Fibroblast of peridontal ligament (primary cell): Measurements from ENCODE around the gene PPIB.
"Not testable (repeated sequence)": the region's sequence is repeated elsewhere in the genome, so short reads cannot be mapped to it uniquely, and the experiment has no call there.

Experiments
- DNase-seq: peaks from one replicate; pipeline ENCODE4 v3.0.0-alpha.2; 2010; ENCODE audit errors: extremely low read depth

The PPIB gene

GRCh38 chr15:64110108-64110701 is 52.6 kb downstream of the PPIB start:
- DNase-seq, result not testable (repeated sequence)

GRCh38 chr15:64107337-64107736 is 55.5 kb downstream of the PPIB start:
- DNase-seq, result no peak
